HuH-7 (cell line): Measurements from ENCODE around the gene HIRIP3.
A peak's percentile ranks its signal among the peaks of the same experiment; 100 is the strongest.
"Not testable (repeated sequence)": the region's sequence is repeated elsewhere in the genome, so short reads cannot be mapped to it uniquely, and the experiment has no call there.

Experiments
- DNase-seq: peaks from one replicate; pipeline ENCODE4 v3.0.0; 2011; ENCODE audit warnings: low spot score

Gene HIRIP3

GRCh38 chr16:29995324-29995910 is at the start of gene HIRIP3:
Gene HIRIP3, minus strand, starts transcription at chr16:29995617. Its CDS starts 12 bp downstream, at chr16:29995605.
- DNase-seq: peak; percentile 94

- DNase-seq: no peak
Observed at GRCh38 chr16:30041841-30042240, 46.4 kb upstream of the HIRIP3 start.

GRCh38 chr16:30040690-30041089 is 45.3 kb upstream of the HIRIP3 start:
- not testable (repeated sequence) for DNase-seq

GRCh38 chr16:30040221-30040620 is 44.8 kb upstream of the HIRIP3 start:
- DNase-seq: no peak

GRCh38 chr16:30033270-30033669 is 37.9 kb upstream of the HIRIP3 start:
- DNase-seq: no peak

- DNase-seq: peak; percentile 78
Observed at GRCh38 chr16:30032083-30032819, 36.8 kb upstream of the HIRIP3 start.

GRCh38 chr16:30031477-30031918 is 36.1 kb upstream of the HIRIP3 start:
- DNase-seq: no peak

- DNase-seq: no peak
Observed at GRCh38 chr16:30030841-30031413, 35.5 kb upstream of the HIRIP3 start, which contains the start of gene TLCD3B. Gene TLCD3B, minus strand, starts transcription at chr16:30031271. Its CDS starts 744 bp downstream, at chr16:30030527.

GRCh38 chr16:30030011-30030685 is 34.7 kb upstream of the HIRIP3 start:
- no peak for DNase-seq

GRCh38 chr16:30028438-30029076 is 33.1 kb upstream of the HIRIP3 start:
- DNase-seq: no peak

GRCh38 chr16:30027588-30028437 is 32.4 kb upstream of the HIRIP3 start:
- no peak for DNase-seq

GRCh38 chr16:30026449-30026848 is 31.0 kb upstream of the HIRIP3 start:
- DNase-seq: no peak

- DNase-seq: no peak
Observed at GRCh38 chr16:30025574-30025973, 30.2 kb upstream of the HIRIP3 start.

- DNase-seq: no peak
Observed at GRCh38 chr16:30025156-30025555, 29.7 kb upstream of the HIRIP3 start.

- no peak for DNase-seq
Observed at GRCh38 chr16:30024451-30024850, 29.0 kb upstream of the HIRIP3 start.

- DNase-seq: no peak
Observed at GRCh38 chr16:30023586-30023985, 28.2 kb upstream of the HIRIP3 start.

GRCh38 chr16:30022887-30023286 is 27.5 kb upstream of the HIRIP3 start, which contains the start of gene C16orf92:
Gene C16orf92, plus strand, starts transcription at chr16:30023198. Its CDS starts 143 bp downstream, at chr16:30023341.
- DNase-seq: no peak

GRCh38 chr16:30018731-30019158 is 23.3 kb upstream of the HIRIP3 start:
- DNase-seq: no peak

GRCh38 chr16:30017937-30018336 is 22.5 kb upstream of the HIRIP3 start:
- DNase-seq: not testable (repeated sequence)

- DNase-seq: no peak
Observed at GRCh38 chr16:30017277-30017656, 21.9 kb upstream of the HIRIP3 start.
